HG03457 (cell line): ENCODE data around the gene NOTCH2.
"Not testable (repeated sequence)": the region's sequence is repeated elsewhere in the genome, so short reads cannot be mapped to it uniquely, and the experiment has no call there.

ENCODE experiments used
- ATAC-seq: cut with Tn5 transposase; IDR thresholded peaks from one replicate; pipeline ENCODE4 v1.9.1; 2021; ENCODE audit warnings: moderate number of reproducible peaks; ENCODE audit not compliant: unreplicated experiment

The NOTCH2 gene

DNA sequence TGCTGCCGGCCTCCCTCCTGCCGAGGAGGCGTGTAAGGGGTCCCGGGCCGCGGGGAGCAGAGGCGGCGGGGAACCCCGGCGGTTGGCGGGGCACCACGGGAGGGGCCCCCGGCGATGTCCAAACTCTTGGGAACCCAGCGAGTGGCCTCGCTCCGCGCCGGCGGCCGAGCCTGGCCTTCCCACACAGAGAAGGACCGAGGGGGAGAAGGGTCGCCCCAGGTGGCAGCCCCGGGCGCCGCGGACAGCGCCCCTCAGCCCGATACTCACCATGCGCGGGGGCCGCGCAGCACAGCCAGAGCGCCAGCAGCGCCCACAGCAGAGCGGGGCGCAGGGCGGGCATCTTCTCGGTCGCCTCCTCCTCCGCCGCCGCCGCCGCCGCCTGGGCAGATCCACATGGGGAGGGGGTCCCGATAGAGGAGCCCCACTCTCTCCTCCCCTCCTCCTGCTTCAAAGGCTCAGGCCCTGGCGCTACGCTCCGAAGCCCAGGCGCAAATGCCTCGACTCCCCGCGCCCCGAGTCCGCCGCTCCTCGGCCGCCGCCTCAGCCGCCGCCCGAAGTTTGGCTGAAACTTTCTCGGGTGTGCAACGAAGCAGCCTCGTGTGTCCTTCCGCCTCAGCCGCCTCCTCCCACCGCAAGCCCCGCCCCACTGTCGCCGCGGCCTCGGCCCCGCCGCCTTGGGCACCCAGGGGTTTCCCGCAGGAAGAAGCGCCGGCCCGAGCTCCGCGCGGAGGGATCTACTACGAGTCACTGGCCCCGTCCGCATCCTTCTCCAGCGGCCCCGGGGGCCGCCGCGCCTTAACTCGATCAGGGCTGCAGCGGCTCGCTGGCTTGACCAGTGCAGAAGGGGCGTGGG lies at the start of gene NOTCH2:
Gene NOTCH2 (minus strand): TSS at position 596 of the 853 bp plus-strand sequence. CDS start 256 bp downstream, at position 340.
- ATAC-seq, result not testable (repeated sequence)

DNA sequence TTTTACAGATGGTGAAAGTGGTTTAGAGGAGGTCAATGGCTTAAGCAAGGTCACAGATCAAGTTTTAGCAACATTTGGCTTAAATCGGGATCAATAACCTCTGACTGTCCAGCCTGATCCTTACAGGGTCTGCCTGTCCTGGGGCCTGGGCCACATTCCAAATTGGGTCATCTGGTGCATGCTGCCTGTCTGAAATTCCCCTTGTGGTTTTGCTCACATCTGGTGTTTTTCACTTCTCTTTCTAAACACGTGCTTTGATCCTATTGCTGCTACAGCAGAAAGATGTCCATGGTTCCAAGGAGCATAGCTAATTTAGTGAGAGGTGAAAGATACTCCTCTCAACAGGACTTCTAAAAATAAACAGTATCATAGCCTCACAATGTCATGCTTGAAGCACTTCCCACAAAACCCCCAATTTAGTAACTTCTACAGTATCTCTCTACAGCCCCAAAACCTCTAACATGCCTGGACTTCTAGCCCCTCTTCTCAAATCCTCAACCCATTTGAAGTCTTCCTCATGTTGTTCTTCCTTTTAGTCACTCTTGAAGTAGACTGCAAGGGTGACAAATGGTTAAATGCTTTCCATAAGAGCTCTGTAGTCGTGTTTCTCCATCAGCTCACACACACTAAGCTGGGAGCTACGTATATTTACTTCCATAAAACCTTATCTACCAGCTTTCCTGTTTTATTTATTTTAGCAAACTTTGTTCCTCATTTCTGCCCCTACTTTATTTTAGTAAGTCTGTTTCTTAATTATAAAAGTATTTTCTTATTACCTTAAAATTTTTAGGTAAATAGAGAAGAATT lies 48.1 kb upstream of the NOTCH2 start:
- peak; percentile 55 for ATAC-seq

DNA sequence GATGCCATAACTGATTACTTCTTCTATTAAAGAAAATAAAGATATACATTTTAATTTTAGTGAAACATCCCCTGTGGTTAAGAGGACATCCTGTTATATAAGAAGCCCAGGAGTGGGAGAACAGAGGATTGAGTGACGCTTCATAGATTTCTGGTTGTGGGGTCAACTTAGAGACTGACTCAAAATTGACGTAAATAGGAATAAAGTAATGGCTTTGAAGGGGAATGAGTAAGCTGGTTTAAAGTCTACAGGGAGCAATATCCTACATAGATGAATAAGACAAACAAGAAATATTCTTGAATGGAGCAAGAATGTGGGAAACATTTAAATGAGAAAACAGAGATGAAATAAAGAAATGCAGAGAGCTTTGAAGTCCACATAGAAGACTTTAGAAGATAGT lies 46.6 kb upstream of the NOTCH2 start:
- ATAC-seq, result not testable (repeated sequence)

DNA sequence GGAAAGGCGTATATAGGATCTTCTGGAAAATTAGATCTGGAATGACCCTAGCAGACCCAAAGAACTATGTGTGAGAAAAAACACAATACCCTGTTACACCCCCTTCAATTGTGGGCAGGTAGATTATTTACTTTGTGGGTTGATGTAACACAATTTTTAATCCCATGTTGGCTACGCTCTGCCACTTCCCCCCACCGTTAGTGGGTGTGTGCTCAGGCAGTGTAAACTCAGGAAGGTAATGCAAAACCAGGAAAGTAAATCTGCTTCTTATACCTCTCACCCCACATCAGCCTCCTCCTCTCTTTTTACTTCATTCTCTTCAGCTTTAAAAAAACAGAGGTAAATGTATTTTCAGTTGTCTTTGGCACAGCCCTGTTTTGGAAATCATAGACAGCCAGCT lies 43.7 kb upstream of the NOTCH2 start:
- not testable (repeated sequence) for ATAC-seq

DNA sequence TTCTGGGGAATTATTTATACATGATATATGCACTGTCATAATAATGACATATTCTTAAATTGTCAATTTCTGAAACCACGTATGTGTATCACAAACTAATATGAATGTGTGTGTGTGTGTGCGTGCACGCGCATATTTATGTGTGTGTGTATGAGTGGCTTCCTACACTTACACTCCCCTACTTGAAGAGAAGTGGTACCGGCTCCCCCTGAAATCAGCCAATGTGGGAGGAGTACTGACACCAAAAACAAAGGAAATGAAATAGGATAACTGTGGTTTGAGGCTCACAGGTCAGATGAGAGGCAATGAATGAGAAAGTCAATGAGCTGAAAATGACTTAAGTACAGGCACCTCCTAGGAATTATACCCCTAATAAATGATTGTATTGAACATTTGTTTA lies 42.8 kb upstream of the NOTCH2 start:
- not testable (repeated sequence) for ATAC-seq

DNA sequence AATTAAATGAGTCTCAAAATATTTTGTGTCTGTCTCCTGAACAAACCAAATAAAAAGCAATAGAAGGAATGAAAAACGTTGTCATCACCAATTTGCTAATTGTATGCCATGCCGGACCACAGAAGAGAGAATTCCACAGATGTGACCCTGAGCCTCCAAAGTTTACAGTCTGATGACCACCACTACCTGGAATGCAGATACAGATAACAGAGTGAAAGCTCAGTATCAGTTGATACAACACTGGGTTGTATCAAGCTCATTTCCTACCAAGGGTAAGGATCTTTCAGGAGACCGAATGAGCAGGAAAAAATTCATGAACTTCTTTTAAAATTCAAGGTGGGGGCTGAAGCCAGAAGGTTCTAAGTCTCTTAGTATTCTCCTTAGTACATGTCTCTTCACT lies 42.3 kb upstream of the NOTCH2 start:
- ATAC-seq, result not testable (repeated sequence)

DNA sequence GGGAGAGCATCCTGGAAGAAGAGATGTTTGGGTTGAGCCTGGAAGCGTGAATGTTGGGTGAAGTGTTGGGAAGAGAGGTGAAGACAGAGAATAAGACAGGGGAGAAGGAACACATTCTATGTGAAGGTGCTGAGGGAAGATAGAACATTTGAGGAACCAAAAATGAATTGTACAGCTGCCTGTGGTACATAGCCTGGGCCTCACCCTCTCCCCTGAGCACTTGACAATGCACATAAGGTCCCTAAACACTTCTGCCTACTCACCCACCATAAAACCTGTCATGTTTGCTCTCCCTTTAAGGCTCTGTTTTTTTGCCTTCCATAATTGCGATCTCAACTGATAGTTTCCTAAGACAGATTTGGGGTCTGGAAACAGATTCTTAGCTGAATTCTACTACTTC lies 41.5 kb upstream of the NOTCH2 start:
- ATAC-seq, result not testable (repeated sequence)

DNA sequence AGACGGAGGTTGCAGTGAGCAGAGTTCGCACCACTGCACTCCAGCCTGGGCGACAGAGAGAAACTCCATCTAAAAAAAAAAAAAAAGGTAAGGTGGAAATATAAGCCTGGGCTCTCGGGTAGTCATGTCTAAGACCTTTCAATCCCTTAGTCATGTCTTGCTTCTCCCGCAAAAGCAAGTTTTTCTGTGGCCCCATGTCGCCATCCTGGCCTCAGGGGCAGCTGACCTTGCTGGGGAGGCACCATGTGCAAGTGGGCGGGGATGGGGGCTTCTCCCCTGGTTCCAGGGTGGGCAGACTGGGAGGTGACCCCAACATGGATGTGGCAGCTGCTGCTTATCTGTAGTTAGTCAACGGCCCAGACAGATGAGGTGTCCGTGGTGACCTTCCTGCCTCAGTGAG lies 40.2 kb upstream of the NOTCH2 start:
- ATAC-seq, result not testable (repeated sequence)

DNA sequence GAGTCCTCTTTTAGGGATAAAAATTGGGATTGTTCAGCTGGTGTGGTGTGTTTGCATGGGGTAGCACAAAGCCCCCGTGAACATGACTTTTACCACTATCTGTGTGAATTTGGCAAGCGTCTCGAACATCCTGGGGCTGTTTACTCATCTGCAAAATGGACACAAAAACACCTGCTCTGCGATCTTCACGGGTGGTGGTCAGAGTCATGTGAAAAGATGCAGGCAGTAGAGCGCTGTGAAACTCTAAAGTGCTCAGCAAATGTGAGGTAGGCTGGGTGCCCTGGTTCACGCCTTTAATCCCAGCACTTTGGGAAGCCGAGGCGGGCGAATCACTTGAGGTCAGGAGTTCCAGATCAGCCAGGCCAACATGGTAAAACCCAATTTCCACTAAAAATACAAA lies 39.7 kb upstream of the NOTCH2 start:
- not testable (repeated sequence) for ATAC-seq

DNA sequence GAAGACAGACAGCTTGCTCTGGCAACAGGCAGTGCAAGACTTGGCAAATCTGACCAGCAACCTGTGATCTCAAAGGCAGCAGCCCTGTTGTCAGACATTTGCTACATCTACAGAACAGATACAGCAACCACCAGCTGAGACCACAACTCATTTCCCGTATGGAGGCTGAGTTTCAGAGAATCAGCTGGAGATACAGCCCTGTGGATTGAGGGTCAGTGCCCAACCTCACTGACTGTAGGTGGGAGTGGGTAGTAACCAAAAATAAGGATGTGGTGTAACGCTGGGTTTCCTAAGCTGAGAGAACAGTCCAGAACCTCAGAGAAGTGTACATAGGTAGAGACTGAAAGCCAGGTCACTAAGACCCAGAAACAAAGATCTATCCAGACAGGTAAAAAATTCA lies 35.8 kb upstream of the NOTCH2 start:
- ATAC-seq, result not testable (repeated sequence)

DNA sequence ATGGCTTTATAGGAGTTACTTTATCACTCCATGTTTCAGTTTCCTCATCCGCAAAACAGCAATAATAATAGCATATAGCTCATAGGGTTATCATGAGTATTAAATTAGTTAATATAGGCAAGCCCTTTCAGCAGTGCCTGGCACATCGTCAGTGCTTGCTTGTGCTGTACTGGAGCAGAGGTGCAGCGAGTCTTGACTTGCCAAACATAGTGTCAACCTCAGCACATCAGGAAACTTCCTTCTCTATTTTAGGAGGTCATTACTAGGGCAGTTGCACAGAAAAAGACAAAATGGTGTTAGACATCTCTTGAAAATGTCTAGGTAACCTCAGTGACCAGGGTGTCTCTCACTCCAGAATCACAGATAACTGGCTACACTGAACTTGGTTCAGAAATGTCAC lies 34.3 kb upstream of the NOTCH2 start:
- not testable (repeated sequence) for ATAC-seq

DNA sequence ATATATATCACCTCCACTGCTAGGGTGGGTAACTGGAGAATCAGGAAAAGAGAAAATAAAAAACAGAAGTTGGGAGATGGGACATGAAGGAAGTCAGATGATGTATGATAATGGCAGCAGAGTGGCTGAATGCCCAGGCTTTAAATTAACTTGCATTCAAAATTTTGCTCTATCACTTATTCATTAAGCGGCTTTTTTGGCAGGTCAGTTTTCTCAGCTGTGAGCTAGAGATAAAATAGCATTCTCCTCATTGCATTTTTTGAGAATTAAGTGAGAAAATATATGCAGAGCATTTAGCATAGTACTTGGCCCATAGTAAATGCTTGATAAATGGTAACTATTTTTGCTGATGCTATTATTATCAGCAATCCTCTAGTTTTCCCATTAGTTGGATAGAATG lies 32.1 kb upstream of the NOTCH2 start:
- not testable (repeated sequence) for ATAC-seq

DNA sequence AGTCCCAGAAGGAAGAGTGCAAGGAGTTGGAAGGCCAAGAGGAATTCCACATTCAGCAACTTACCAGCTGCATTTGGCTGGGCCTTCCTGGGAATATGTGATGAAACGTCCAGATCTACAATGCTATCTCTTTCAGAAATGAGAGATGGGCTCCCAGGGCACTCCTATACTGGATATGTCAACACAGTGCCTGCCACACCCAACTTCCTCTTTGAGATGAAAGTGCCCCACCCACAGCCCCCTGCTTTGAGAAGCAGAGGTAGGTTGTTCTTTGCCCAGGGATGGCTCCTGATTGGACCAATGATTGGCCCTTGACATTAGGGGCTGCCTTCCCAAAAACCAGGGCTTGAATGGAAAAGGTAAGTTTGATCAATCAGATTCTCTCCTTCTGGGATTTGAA lies 31.1 kb upstream of the NOTCH2 start:
- not testable (repeated sequence) for ATAC-seq

DNA sequence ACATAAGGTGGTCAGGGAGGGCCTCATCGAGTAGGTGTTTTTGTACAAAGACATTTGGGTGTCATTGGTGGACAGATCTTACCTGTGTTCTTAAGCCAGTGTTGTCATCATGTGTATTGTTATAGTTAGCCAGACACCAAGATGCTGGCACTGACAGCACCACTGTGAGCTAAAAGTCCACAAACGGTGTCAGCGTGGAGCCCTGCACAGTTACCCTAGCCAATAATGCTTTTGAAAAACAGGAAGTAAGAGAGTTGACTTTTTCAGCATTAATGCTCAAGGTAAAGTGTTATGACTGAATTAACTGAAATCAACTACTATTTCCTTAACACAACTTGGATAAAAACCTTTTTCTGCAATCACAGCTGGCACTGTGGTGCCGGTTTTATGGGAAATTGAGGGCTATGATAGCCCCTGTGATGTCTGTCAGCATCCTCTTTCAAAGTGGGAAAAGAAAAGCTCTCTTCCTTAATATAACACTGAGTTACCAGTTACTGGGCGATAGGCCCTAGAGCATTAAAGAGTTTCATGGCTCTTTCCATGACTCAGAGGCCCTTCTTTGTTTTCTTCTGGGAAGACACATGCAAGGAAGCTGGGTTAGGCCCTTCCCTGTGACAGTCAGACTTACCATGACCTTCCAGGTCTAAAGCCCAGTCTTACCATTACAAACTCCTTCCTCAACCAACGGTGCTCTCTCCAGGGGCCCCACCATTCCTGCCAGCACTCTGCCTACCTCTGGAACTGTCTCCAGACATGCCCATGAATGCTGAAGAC lies 29.7 kb upstream of the NOTCH2 start:
- not testable (repeated sequence) for ATAC-seq

DNA sequence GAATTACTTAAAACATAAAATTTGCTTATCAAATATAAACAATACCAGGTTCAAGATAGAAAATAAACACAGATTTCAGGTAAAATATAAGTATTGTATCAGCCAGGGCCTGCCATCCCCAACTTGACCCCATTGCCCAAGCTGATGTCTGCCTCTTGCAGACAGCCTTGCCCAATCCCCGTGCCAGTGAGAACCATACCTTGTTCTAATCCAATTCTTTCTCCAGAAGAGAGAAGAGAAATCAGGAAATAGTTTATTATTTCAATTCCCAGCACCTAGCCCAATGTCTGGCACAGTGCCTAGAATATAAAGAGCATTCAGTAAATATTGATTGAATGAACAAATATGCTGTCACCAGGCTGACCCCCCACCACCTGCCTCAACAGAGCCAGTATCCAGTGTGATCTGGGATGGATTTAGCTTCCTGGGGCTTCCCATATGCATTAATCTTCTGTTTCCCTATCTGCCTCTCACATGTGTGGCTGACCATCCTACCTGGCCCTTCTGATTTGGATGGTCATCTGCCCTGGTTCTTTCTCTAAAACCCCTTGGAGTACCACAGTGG lies 27.6 kb upstream of the NOTCH2 start:
- ATAC-seq, result not testable (repeated sequence)

DNA sequence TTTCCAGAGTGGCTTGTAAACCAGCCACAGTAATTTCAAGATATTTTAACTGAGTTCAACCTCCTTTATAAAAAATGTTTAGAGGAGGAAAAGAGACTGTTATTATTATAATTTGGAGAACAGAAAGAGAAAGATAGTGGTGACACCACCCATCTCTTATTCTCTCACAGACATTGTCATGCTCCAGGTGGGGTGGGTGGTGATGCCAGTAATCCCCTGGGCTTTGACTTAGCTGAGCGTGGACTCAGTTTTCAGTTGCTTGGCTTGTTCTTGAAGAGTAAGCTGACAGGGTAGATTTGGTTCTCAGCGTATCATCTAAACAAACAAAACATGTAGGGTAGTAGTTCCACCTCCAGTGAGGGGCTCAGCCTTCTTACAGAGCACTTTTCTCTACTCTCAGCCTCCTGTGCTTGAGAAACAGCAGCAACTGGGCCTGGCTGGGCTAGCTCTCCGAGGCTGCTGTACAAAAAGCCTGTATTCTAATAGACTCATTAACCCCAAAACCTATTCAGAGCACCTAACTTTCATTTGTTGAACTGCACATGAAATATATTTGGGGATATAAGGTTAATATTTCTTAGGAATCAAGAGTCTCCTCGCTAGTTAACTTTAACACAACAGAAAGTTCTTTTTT lies 24.2 kb upstream of the NOTCH2 start:
- not testable (repeated sequence) for ATAC-seq

DNA sequence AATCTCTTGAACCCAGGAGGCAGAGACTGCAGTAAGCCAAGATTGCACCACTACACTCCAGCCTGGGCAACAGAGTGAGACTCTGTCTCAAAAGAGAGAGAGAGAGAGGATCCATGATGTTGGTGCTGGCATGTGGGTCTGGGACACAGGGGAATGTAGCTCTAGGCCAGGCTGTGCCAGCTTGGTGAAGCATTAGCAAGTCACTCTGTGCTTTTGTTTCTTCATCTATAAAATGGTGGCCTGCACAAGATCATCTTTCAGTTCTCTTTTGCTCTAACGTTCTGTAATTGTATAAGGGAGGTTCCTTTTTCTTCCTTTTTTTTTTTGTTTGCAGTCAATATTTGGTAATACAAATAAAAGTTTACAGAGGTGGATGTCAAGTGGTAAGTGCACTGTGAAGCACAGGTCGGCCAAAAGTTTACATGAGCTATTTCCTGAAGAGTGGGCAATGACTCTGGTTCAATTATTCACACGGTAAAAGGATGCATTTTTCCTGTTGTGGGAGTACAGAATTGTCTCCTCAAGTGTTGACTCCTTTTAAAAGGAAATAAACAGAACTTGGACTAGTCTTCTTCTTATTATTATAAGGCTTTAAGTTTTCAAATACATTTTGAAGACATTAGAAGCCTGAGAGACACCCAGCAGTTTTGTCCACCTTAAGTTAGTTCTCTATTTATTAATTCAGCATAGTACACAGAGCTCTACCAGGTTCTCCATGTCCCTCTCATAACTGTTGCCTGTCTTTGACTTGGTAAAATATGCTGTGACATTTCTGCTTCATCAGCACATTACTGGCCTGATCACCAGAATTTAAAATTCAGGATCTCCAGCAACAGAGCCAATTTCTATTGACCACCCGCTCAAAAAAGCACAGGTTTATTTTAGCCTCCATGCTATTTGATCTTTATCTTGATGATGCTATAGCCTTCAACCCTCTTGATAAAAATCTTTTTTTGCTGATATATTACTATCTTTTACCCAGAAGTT lies 23.1 kb upstream of the NOTCH2 start:
- not testable (repeated sequence) for ATAC-seq

DNA sequence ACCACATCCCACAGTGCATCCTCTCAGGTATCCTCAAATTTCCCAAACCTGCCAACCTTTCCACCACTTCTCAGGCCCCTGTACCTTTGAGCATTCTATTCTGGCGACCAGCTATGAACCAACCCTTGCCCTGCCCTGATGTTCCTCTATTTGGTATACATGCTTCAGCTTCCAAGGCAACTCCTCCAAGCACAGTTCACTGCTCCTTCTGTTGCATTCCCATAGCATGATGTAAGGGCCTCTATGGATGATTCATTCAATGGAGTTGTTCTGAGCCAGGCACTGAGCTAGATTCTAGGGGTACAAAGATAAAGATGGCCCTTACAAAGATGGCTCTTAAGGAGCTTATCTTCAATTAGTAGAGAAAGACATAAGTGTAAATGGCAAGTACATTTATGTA lies 21.4 kb upstream of the NOTCH2 start:
- not testable (repeated sequence) for ATAC-seq

DNA sequence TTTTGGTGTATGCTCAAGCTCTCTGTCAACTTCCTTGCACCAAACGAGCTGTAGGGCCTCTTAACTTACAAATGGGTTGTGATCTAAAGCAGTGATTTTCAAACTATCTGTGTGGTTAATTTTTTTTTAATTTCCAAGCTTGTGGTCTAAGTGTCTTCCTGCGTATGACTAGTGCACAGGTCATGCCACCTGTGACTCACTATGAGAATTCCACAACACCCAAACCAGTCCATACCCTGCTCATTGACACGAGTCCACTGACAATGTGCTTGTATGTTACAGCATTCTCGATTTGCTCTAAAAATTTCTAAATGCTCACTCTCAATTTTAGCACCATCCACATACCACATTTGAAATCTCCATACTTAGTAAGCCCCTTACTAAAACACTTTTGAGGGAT lies 18.5 kb upstream of the NOTCH2 start:
- ATAC-seq, result not testable (repeated sequence)
